GM12878 (cell line): Measurements from ENCODE around the gene SNX15. TPM values are rescaled to one million over a fixed set of nuclear protein-coding genes. Genes with fewer than 3 reads are reported as not detected.

Source experiments
- ATAC-seq: fragments of 200-7000 bp; cut with Tn5 transposase; 3 replicates; pipeline ENCODE4 v1.9.1; 2020; ENCODE audit warnings: mild to moderate bottlenecking, moderate library complexity
- BruUV-seq: library from RNA; stranded (reverse); fragments of 400-500 nt; replicated peaks from 2 replicates; lab custom pipeline; 2021; lab: Mats Ljungman, UMichigan
- CTCF ChIA-PET: fragments of 300-600 bp; sonication (Branson Sonifier 250); formaldehyde crosslinking; extraction: SDS; loops from one replicate; lab custom pipeline; 2021; ENCODE audit warnings: inconsistent platforms; lab: Yijun Ruan, JAX
- POLR2A ChIA-PET: fragments of 350-600 bp; formaldehyde crosslinking; extraction: SDS; loops from one replicate; lab custom pipeline; 2021; ENCODE audit warnings: inconsistent platforms; lab: Charles Lee
- RAD21 ChIA-PET: fragments of 300-600 bp; sonication (Branson Sonifier 250); formaldehyde crosslinking; loops from one replicate; lab custom pipeline; 2023; ENCODE audit warnings: antibody characterized with exemption; ENCODE audit not compliant: unreplicated experiment; lab: Charles Lee
- SMC1A ChIA-PET: fragments of 300-600 bp; sonication (Branson Sonifier 250); formaldehyde crosslinking; loops from one replicate; lab custom pipeline; 2023; ENCODE audit not compliant: unreplicated experiment, uncharacterized antibody; lab: Charles Lee
- DNase-seq: peaks from one replicate; pipeline ENCODE4 v3.0.0-alpha.2; 2011; ENCODE audit warnings: low read depth, low spot score
- FAIRE-seq: peaks from 3 replicates; lab custom pipeline; 2011; peaks lifted over from hg19 to GRCh38; lab: Jason Lieb, UNC
- H2AFZ ChIP-seq: 2 replicates; pipeline ENCODE4 v1.6.0; 2011; ENCODE audit warnings: low read depth, low read length, control low read depth; ENCODE audit not compliant: control insufficient read depth
- H3K27ac ChIP-seq: 2 replicates; pipeline ENCODE4 v1.5.1; 2011; ENCODE audit warnings: control low read depth; ENCODE audit not compliant: control insufficient read depth, insufficient read depth
- H3K27me3 ChIP-seq, 2 experiments: replicated peaks in 1 of 2; 2 replicates each; pipeline versions ENCODE4 v1.6.0 to v1.6.1; 2011; ENCODE audit warnings: low read length in 1 of 2; ENCODE audit not compliant: control insufficient read depth in 2 of 2, insufficient read depth in 2 of 2
- H3K36me3 ChIP-seq, 2 experiments: 2 replicates each; pipeline ENCODE4 v1.5.1; 2011; ENCODE audit warnings: low read length in 1 of 2; ENCODE audit not compliant: control insufficient read depth in 2 of 2, insufficient read depth in 2 of 2
- H3K4me1 ChIP-seq: 2 replicates; pipeline ENCODE4 v1.6.1; 2011; ENCODE audit warnings: mild to moderate bottlenecking, low read length, moderate library complexity, mixed read lengths; ENCODE audit not compliant: control insufficient read depth, insufficient read depth
- H3K4me2 ChIP-seq: 2 replicates; pipeline ENCODE4 v1.6.0; 2011; ENCODE audit warnings: control low read depth; ENCODE audit not compliant: control insufficient read depth, insufficient read depth
- H3K4me3 ChIP-seq: fragments of 200-600 bp; sonication (generic); 2 replicates; pipeline ENCODE4 v1.5.1; 2016
- H3K79me2 ChIP-seq: 2 replicates; pipeline ENCODE4 v1.6.0; 2011; ENCODE audit warnings: low read length; ENCODE audit not compliant: control insufficient read depth, insufficient read depth
- H3K9ac ChIP-seq: 2 replicates; pipeline ENCODE4 v1.8.0; 2011; ENCODE audit warnings: low read length, control low read depth, mixed read lengths; ENCODE audit not compliant: control insufficient read depth, insufficient read depth
- H3K9me3 ChIP-seq: replicated peaks from 3 replicates; pipeline ENCODE4 v1.5.1; 2011; ENCODE audit warnings: mild to moderate bottlenecking, low read length; ENCODE audit not compliant: control insufficient read depth, insufficient read depth
- H4K20me1 ChIP-seq: 2 replicates; pipeline ENCODE4 v1.6.0; 2011; ENCODE audit not compliant: control insufficient read depth, insufficient read depth
- BCL11A ChIP-seq: IDR thresholded peaks from 2 replicates; pipeline ENCODE4 v1.6.1; 2011; ENCODE audit warnings: low read depth, low read length
- CREM ChIP-seq: IDR thresholded peaks from 2 replicates; pipeline ENCODE4 v1.6.1; 2014; ENCODE audit warnings: antibody characterized with exemption, low read depth
- DPF2 ChIP-seq: fragments of 450-650 bp; IDR thresholded peaks from 2 replicates; pipeline ENCODE4 v1.6.1; 2017; ENCODE audit warnings: mild to moderate bottlenecking
- EGR1 ChIP-seq, 2 experiments: IDR thresholded peaks; 1 replicate in 1 of 2; 2 replicates in 1 of 2; pipeline ENCODE4 v1.6.1; 2011 to 2012; ENCODE audit warnings: low read depth in 2 of 2, low read length in 2 of 2, borderline replicate concordance in 1 of 2, mild to moderate bottlenecking in 1 of 2, moderate library complexity in 1 of 2
- EP300 ChIP-seq, 2 experiments: fragments of 150-350 bp in 1 of 2; IDR thresholded peaks; 2 replicates each; pipeline ENCODE4 v1.6.1; 2011 to 2012; ENCODE audit warnings: low read depth in 2 of 2, low read length in 2 of 2, borderline replicate concordance in 1 of 2, improper control_type of control experiment in 1 of 2, inconsistent platforms in 1 of 2; ENCODE audit not compliant: control insufficient read depth in 1 of 2
- ETV6 ChIP-seq, 2 experiments: fragments of 450-650 bp in 1 of 2; IDR thresholded peaks in 1 of 2; conservative IDR thresholded peaks in 1 of 2; 2 replicates each; pipeline ENCODE4 v1.6.1; 2014; ENCODE audit warnings: antibody characterized with exemption in 1 of 2, borderline replicate concordance in 1 of 2, low read depth in 1 of 2, mild to moderate bottlenecking in 1 of 2, moderate library complexity in 1 of 2
- EZH2 ChIP-seq: IDR thresholded peaks from 2 replicates; pipeline ENCODE4 v1.6.1; 2012; ENCODE audit warnings: low read depth, mild to moderate bottlenecking, control low read depth, inconsistent platforms, low read length, borderline replicate concordance; ENCODE audit not compliant: control insufficient read depth
- GATAD2B ChIP-seq: fragments of 450-650 bp; conservative IDR thresholded peaks from 2 replicates; pipeline ENCODE4 v1.6.1; 2017; ENCODE audit warnings: low read depth, mild to moderate bottlenecking, moderate library complexity
- JUND ChIP-seq: IDR thresholded peaks from 2 replicates; pipeline ENCODE4 v1.6.1; 2012; ENCODE audit warnings: low read depth, mild to moderate bottlenecking, low read length, improper control_type of control experiment, moderate library complexity
- MEF2A ChIP-seq: IDR thresholded peaks from 2 replicates; pipeline ENCODE4 v1.6.1; 2011; ENCODE audit warnings: low read depth, mild to moderate bottlenecking, low read length, moderate library complexity; ENCODE audit not compliant: insufficient read depth
- NFYB ChIP-seq: IDR thresholded peaks from 2 replicates; pipeline ENCODE4 v1.6.1; 2011; ENCODE audit warnings: low read depth, mild to moderate bottlenecking, low read length, improper control_type of control experiment, moderate library complexity; ENCODE audit not compliant: insufficient read depth
- NR2F1 ChIP-seq: fragments of 450-650 bp; conservative IDR thresholded peaks from 2 replicates; pipeline ENCODE4 v1.6.1; 2017; ENCODE audit warnings: mild to moderate bottlenecking
- RAD51 ChIP-seq: fragments of 450-650 bp; IDR thresholded peaks from 2 replicates; pipeline ENCODE4 v1.6.1; 2016; ENCODE audit warnings: moderate library complexity, mild to moderate bottlenecking, inconsistent platforms
- SIN3A ChIP-seq: IDR thresholded peaks from 2 replicates; pipeline ENCODE4 v1.6.1; 2012; ENCODE audit warnings: low read depth, low read length, improper control_type of control experiment
- SUPT20H ChIP-seq: IDR thresholded peaks from 2 replicates; pipeline ENCODE4 v1.6.1; 2011; ENCODE audit warnings: low read depth, mild to moderate bottlenecking, low read length, moderate library complexity, borderline replicate concordance; ENCODE audit not compliant: control insufficient read depth
- TBL1XR1 ChIP-seq: IDR thresholded peaks from 2 replicates; pipeline ENCODE4 v1.6.1; 2012; ENCODE audit warnings: low read depth, low read length, improper control_type of control experiment
- ZNF207 ChIP-seq: fragments of 450-650 bp; IDR thresholded peaks from 2 replicates; pipeline ENCODE4 v1.6.1; 2014; ENCODE audit warnings: antibody characterized with exemption, mild to moderate bottlenecking, borderline replicate concordance
- ZNF217 ChIP-seq: fragments of 450-650 bp; IDR thresholded peaks from 2 replicates; pipeline ENCODE4 v1.6.1; 2017; ENCODE audit warnings: antibody characterized with exemption, mild to moderate bottlenecking
- ZNF622 ChIP-seq: fragments of 450-650 bp; IDR thresholded peaks from 2 replicates; pipeline ENCODE4 v1.6.1; 2017; ENCODE audit warnings: mild to moderate bottlenecking, inconsistent platforms
- ZSCAN29 ChIP-seq: fragments of 450-650 bp; IDR thresholded peaks from 2 replicates; pipeline ENCODE4 v1.6.1; 2017; ENCODE audit warnings: mild to moderate bottlenecking, moderate library complexity
- WGBS: methylation state at CpG from one replicate; pipeline ENCODE4 v1.1.6; 2016; ENCODE audit warnings: low lambda C conversion rate; ENCODE audit not compliant: insufficient replicate concordance, insufficient coverage; ENCODE audit errors: missing lambda C conversion rate; 5-methylcytosine and 5-hydroxymethylcytosine counted together
- in situ Hi-C: fragments of 300-500 bp; cut with MboI; formaldehyde crosslinking; loops from 9 replicates; pipeline ENCODE4 v1.14.3; 2018; ENCODE audit warnings: mixed read lengths
- intact Hi-C: fragments of 100-400 bp; cut with micrococcal nuclease; formaldehyde crosslinking; loops from one replicate; pipeline ENCODE4 v1.14.2; 2022; ENCODE audit not compliant: unreplicated experiment
- polyA plus RNA-seq, 11 experiments: library from polyadenylated mRNA; depleted of rRNA in 4 of 11; unstranded in 6 of 11; stranded (reverse) in 5 of 11; fragments of >200 nt; fragmentation: Nextera tagmentation in 4 of 11; fragmentation: Illumina TruSeq in 1 of 11; extraction: Ambion mirVana in 4 of 11; extraction: Trizol in 1 of 11; gene quantifications; 1 replicate in 1 of 11; 2 replicates in 10 of 11; pipeline versions ENCODE4 v1.2.1 to v1.2.3, GENCODE V29; 2011 to 2016; ENCODE audit warnings: inconsistent platforms in 2 of 11, missing spikeins in 2 of 11, low read depth in 1 of 11
- total RNA-seq, 4 experiments: library from RNA; depleted of rRNA in 3 of 4; stranded (reverse); fragments of >200 nt in 3 of 4; fragmentation: Illumina TruSeq in 1 of 4; extraction: Trizol in 1 of 4; gene quantifications; 2 replicates each; pipeline versions ENCODE4 v1.2.1 to v1.2.3, GENCODE V29; 2013 to 2021

Gene SNX15
- total and polyA plus RNA-seq, 10 of the 15 experiments (the other 5 are each of a cell fraction or from before 2014, with no cell fraction given), result 2.4 to 24.0 (median 16.1) TPM

DNA sequence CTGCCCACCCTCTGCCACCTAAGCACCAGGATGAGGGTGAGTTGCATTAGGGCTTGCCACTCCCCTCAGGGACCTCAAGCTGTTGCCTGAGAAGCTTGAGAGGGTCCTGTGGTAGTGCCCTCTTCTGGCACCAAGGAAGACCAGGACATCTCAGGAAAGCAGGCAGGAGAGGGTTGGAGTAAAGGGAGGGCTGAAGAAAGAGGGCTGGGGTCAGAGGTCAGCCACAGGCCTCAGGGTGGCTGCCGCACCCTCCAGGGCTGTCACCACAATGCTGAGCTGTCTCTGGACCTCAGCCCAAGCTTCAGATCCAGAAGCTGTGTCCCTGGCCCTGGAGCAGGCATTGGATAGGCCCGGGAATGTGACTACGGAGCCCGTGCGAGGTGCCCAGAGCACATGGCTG, 17.8 kb downstream of the SNX15 start:
- ChIA-PET CTCF (no interaction called here), POLR2A (interaction anchor here (1.0 to 2.1 kb wide), 2 partner anchors 16 to 24 kb away, joined by 3 to 5 read pairs; no protein-coding TSS in a partner anchor), RAD21 (interaction anchor here (0.5 kb wide), 1 partner anchor 17 kb away, joined by 5 read pairs; no protein-coding TSS in a partner anchor), SMC1A (no interaction called here)
- ATAC-seq, result no peak
- Histone ChIP-seq H2AFZ (no peak overlapping the region), H4K20me1 (no peaks in the 10 kb centered on the region), H3K9ac (no peak overlapping the region), H3K27ac (no peak overlapping the region), H3K9me3 (no peaks in the 10 kb centered on the region), H3K27me3 (no peaks in the 10 kb centered on the region)
- FAIRE-seq, result no peak
- 98% methylated on average over 5 of the region's 5 CpGs for WGBS
- intact Hi-C loops, result no loop called here
- TF ChIP-seq ZNF622, result no peak
- TF ChIP-seq BCL11A, result no peak
- no peak for TF ChIP-seq RAD51
- TF ChIP-seq NR2F1, result 0 out of 2 replicates have a peak, but pooled peaks have one; percentile 17
- TF ChIP-seq NFYB, result no peak
- TF ChIP-seq, all 136 proteins: peak for 1
- Histone ChIP-seq H3K4me3 (no peak overlapping the region), H3K4me1 (peaks cover 8% of the 10 kb centered on the region), H3K36me3 (peaks cover 0 to 5% of the 10 kb centered on the region in 2 experiments; a peak in 3 of 4 replicates), H3K79me2 (peaks cover 5% of the 10 kb centered on the region), H3K4me2 (no peak overlapping the region)
- in situ Hi-C loops, result no loop called here
- no TSS peak for BruUV-seq
- DNase-seq, result no peak

DNA sequence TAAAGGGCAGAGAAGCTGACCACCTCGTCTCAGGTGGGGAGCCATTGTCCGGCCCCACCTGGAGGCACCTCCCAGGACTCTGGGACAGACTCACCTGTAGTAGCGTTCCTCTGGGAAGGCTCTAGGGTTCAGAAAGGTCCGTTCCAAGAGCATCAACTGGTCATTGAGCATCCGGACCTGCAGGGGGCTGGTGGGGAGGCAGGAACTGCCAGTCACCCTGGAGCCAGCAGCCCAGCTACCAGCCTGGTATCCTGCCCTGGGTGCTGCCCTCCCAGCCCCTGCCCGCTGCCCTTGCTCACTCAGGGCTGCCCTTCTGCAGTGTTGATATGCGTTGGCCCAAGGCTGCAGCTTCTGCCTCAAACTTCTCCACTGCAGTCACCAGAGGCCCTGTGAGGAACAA, 18.5 kb downstream of the SNX15 start:
- no peak overlapping the region for H2AFZ ChIP-seq
- ChIA-PET CTCF (no interaction called here), SMC1A (no interaction called here), POLR2A (interaction anchor here (1.0 to 2.1 kb wide), 2 partner anchors 17 to 24 kb away, joined by 3 to 5 read pairs; no protein-coding TSS in a partner anchor), RAD21 (no interaction called here)
- H3K9ac ChIP-seq, result no peak overlapping the region
- no peaks in the 10 kb centered on the region for H3K9me3 ChIP-seq
- peaks cover 5% of the 10 kb centered on the region for H3K79me2 ChIP-seq
- BruUV-seq, result no TSS peak
- H3K27ac ChIP-seq, result no peak overlapping the region
- no peak for DNase-seq
- intact Hi-C loops (no loop called here), in situ Hi-C loops (no loop called here)
- H3K4me3 ChIP-seq, result no peak overlapping the region
- H3K27me3 ChIP-seq, result no peaks in the 10 kb centered on the region
- H3K36me3 ChIP-seq, result peaks cover 0 to 5% of the 10 kb centered on the region in 2 experiments; a peak in 3 of 4 replicates
- WGBS, result 86% methylated on average over 7 of the region's 7 CpGs
- no peak overlapping the region for H3K4me2 ChIP-seq
- H3K4me1 ChIP-seq, result peaks cover 7% of the 10 kb centered on the region
- no peaks in the 10 kb centered on the region for H4K20me1 ChIP-seq
- ATAC-seq, result no peak
- FAIRE-seq, result no peak
- TF ChIP-seq MEF2A (no peak), SIN3A (no peak), ETV6 (conservative IDR thresholded peaks at IDR 0.05 in 1 of 2, IDR thresholded peaks at IDR 0.05 in 1 of 2; ENCODE audit: borderline replicate concordance in 1 of 2, low read depth in 1 of 2) (no peak), EZH2 (no peak), ZSCAN29 (no peak), ZNF207 (no peak), JUND (no peak), TBL1XR1 (no peak), ZNF217 (no peak), GATAD2B (no peak), SUPT20H (no peak), CREM (no peak), EGR1 (IDR thresholded peaks at IDR 0.05; ENCODE audit: borderline replicate concordance in 1 of 2, low read depth in 2 of 2, low read length in 2 of 2) (no peak), EP300 (IDR thresholded peaks at IDR 0.05; ENCODE audit: borderline replicate concordance in 1 of 2, control insufficient read depth in 1 of 2, low read depth in 2 of 2, low read length in 2 of 2) (no peak), DPF2 (no peak)
